Activated CD8-positive, alpha-beta T cell treated with anti-CD3 and anti-CD28 coated beads for 36 hours (primary cell): Measurements from ENCODE around the gene APH1B. TPM values are rescaled to one million over a fixed set of nuclear protein-coding genes. Genes with fewer than 3 reads are reported as not detected.

ENCODE experiments used
- ATAC-seq: fragments of 200-7000 bp; cut with Tn5 transposase; one replicate; pipeline ENCODE4 v1.10.0; 2021; ENCODE audit warnings: mild to moderate bottlenecking, moderate library complexity
- CTCF ChIA-PET: fragments of 350-600 bp; sonication (Branson Sonifier 250); formaldehyde crosslinking; loops from one replicate; lab custom pipeline; 2021; ENCODE audit warnings: antibody characterized with exemption; lab: Charles Lee
- POLR2A ChIA-PET: fragments of 350-600 bp; sonication (Branson Sonifier 250); formaldehyde crosslinking; loops from one replicate; lab custom pipeline; 2021; ENCODE audit warnings: antibody characterized with exemption; lab: Charles Lee
- DNase-seq: peaks from one replicate; pipeline ENCODE4 v3.0.0-alpha.2; 2020
- H3K27ac Mint-ChIP-seq: one replicate; pipeline ENCODE4 v1.8.0; 2021; ENCODE audit warnings: mild to moderate bottlenecking, mixed read lengths
- H3K27me3 Mint-ChIP-seq: one replicate; pipeline ENCODE4 v1.8.0; 2021; ENCODE audit warnings: mixed read lengths
- H3K36me3 Mint-ChIP-seq: one replicate; pipeline ENCODE4 v1.8.0; 2021; ENCODE audit warnings: low read depth, mixed read lengths
- H3K4me1 Mint-ChIP-seq: one replicate; pipeline ENCODE4 v1.8.0; 2021; ENCODE audit warnings: low read depth, mixed read lengths
- H3K4me3 Mint-ChIP-seq: one replicate; pipeline ENCODE4 v1.8.0; 2021; ENCODE audit warnings: mild to moderate bottlenecking, moderate library complexity, mixed read lengths
- H3K9me3 Mint-ChIP-seq: one replicate; pipeline ENCODE4 v1.8.0; 2021; ENCODE audit warnings: mixed read lengths
- CTCF ChIP-seq: fragments of 200-600 bp; IDR thresholded peaks from one replicate; pipeline ENCODE4 v1.8.0; 2022; ENCODE audit warnings: antibody characterized with exemption, mild to moderate bottlenecking
- intact Hi-C: fragments of 100-400 bp; cut with micrococcal nuclease; formaldehyde crosslinking; loops from one replicate; pipeline ENCODE4 v1.10.0; 2022
- total RNA-seq, 2 experiments: library from RNA; stranded (reverse); gene quantifications; one replicate each; pipeline ENCODE4 v1.2.3, GENCODE V29; 2021

The APH1B gene
- total RNA-seq, 2 experiments from 2014 or later: 7.0 to 9.7 TPM

GRCh38 chr15:63254991-63255390, 22.4 kb upstream of the APH1B start:
- H3K4me3 Mint-ChIP-seq: no peak overlapping the region
- H3K9me3 Mint-ChIP-seq: no peaks in the 10 kb centered on the region
- ChIA-PET POLR2A (no interaction called here), CTCF (interaction anchor here (0.7 kb wide), 1 partner anchor 72 kb away, joined by 3 read pairs; no protein-coding TSS in a partner anchor)
- H3K4me1 Mint-ChIP-seq: peaks cover 22% of the 10 kb centered on the region
- no peak overlapping the region for H3K27ac Mint-ChIP-seq
- intact Hi-C loops: no loop called here
- H3K27me3 Mint-ChIP-seq: no peaks in the 10 kb centered on the region
- DNase-seq: no peak
- no peak for ATAC-seq
- no peak for TF ChIP-seq CTCF
- H3K36me3 Mint-ChIP-seq: peaks cover 73% of the 10 kb centered on the region

- H3K27ac Mint-ChIP-seq: peak overlapping the region; percentile 39
- H3K4me3 Mint-ChIP-seq: no peak overlapping the region
- ATAC-seq (no peak), DNase-seq (no peak)
- H3K4me1 Mint-ChIP-seq: peaks cover 22% of the 10 kb centered on the region
- no peaks in the 10 kb centered on the region for H3K9me3 Mint-ChIP-seq
- H3K36me3 Mint-ChIP-seq: peaks cover 72% of the 10 kb centered on the region
- intact Hi-C loops: no loop called here
- H3K27me3 Mint-ChIP-seq: no peaks in the 10 kb centered on the region
- no peak for TF ChIP-seq CTCF
- CTCF ChIA-PET: interaction anchor here (1.2 kb wide), 1 partner anchor 208 kb away, joined by 3 read pairs; no protein-coding TSS in a partner anchor
- POLR2A ChIA-PET: no interaction called here
These were observed 21.9 kb upstream of the APH1B start for GRCh38 chr15:63255489-63255990.

GRCh38 chr15:63256433-63257274, 20.8 kb upstream of the APH1B start:
- intact Hi-C loops: no loop called here
- H3K27ac Mint-ChIP-seq: no peak overlapping the region
- ATAC-seq (no peak), DNase-seq (no peak)
- H3K27me3 Mint-ChIP-seq: no peaks in the 10 kb centered on the region
- no peak overlapping the region for H3K4me3 Mint-ChIP-seq
- ChIA-PET POLR2A (interaction anchor here (0.8 kb wide), 1 partner anchor 16 kb away, joined by 4 read pairs; no protein-coding TSS in a partner anchor), CTCF (interaction anchor here (0.7 to 1.2 kb wide), 2 partner anchors 121 to 209 kb away, joined by 3 read pairs; no protein-coding TSS in a partner anchor)
- peaks cover 70% of the 10 kb centered on the region for H3K36me3 Mint-ChIP-seq
- no peak for TF ChIP-seq CTCF
- H3K9me3 Mint-ChIP-seq: no peaks in the 10 kb centered on the region
- H3K4me1 Mint-ChIP-seq: peaks cover 22% of the 10 kb centered on the region

- peaks cover 77% of the 10 kb centered on the region for H3K36me3 Mint-ChIP-seq
- no peak overlapping the region for H3K4me3 Mint-ChIP-seq
- peaks cover 18% of the 10 kb centered on the region for H3K4me1 Mint-ChIP-seq
- intact Hi-C loops: no loop called here
- H3K27me3 Mint-ChIP-seq: no peaks in the 10 kb centered on the region
- no peaks in the 10 kb centered on the region for H3K9me3 Mint-ChIP-seq
- ChIA-PET POLR2A (interaction anchor here (1.2 kb wide), 1 partner anchor 14 kb away, joined by 3 read pairs; no protein-coding TSS in a partner anchor), CTCF (no interaction called here)
- DNase-seq (peak; percentile 36), ATAC-seq (peak; percentile 90)
- no peak for TF ChIP-seq CTCF
- H3K27ac Mint-ChIP-seq: no peak overlapping the region
These were observed 18.7 kb upstream of the APH1B start for GRCh38 chr15:63258658-63259057.

GRCh38 chr15:63260791-63261190, 16.6 kb upstream of the APH1B start:
- H3K27me3 Mint-ChIP-seq: no peaks in the 10 kb centered on the region
- no peak overlapping the region for H3K4me3 Mint-ChIP-seq
- ChIA-PET CTCF (interaction anchor here (1.7 kb wide), 1 partner anchor 34 kb away, joined by 4 read pairs; no protein-coding TSS in a partner anchor), POLR2A (interaction anchor here (1.1 to 1.8 kb wide), 4 partner anchors 15 to 104 kb away, joined by 3 to 5 read pairs (median 3); partner anchors contain the start of gene RPS27L)
- ATAC-seq (no peak), DNase-seq (no peak)
- H3K36me3 Mint-ChIP-seq: peaks cover 70% of the 10 kb centered on the region
- H3K9me3 Mint-ChIP-seq: no peaks in the 10 kb centered on the region
- peaks cover 10% of the 10 kb centered on the region for H3K4me1 Mint-ChIP-seq
- intact Hi-C loops: no loop called here
- H3K27ac Mint-ChIP-seq: no peak overlapping the region
- no peak for TF ChIP-seq CTCF
